ENCODE measurements around the gene ITGA7.

Gene ITGA7

DNA sequence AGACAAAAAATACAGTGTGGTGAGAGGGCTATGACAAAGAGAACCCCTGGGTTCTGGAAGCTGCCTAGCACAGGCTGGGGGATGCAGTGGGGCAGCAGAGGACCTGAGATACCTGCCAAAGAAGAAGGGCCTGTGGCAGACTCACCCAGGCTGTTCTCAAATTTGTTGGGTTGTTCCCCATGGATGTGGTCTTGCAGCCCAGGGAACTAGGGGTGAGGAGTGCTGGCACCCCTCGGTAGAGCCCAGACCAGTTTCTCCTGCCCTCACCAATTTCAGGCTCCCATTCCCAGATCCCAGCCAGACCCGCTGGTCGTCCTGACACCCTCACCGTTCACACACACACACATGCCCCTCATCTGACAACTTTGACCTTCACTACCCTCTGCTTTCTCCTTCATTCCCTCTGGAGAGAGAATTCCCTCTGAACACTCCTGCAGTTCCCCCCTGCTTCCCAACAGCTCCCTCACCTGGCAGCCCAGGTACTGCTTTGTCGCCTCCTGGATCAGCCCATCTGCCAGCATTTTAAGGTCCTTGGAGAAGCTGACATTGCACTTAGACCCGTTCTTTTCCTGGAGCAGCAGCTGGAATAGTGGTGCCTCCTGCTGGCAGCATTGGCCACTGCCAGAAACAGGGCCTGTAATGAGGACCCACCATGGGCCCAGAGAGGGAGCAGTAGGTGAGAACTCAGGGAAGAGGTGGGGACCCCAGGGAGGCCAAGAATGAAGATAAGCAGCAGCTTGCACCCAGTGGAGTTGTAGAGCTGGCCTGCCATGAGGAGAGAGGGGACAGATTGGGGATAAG lies 29.3 kb upstream of the ITGA7 start:
- in situ Hi-C loops (cut with MboI; ENCODE audit: low sequenced_read_pairs): no loop called here

DNA sequence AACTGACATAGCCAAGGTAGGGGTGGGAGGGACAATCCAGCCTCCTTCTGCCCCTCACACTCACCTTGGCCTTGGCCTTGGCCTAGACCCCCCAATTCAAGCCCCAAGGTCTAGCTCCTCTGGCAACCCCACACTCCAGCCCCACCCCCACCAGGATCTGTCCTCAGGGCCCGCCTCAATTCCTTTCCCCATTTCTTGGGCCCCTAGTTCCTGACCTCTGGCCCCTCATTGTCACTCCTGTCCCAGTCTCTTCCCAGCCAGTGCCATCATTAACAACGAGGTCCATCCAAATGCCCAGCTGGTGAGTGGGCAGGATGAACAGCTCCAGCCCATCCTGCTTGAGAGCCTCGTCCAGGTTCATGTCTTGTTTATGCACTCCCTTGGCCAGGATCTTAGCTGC lies 28.4 kb upstream of the ITGA7 start:
- in situ Hi-C loops (cut with MboI; ENCODE audit: low sequenced_read_pairs): no loop called here

DNA sequence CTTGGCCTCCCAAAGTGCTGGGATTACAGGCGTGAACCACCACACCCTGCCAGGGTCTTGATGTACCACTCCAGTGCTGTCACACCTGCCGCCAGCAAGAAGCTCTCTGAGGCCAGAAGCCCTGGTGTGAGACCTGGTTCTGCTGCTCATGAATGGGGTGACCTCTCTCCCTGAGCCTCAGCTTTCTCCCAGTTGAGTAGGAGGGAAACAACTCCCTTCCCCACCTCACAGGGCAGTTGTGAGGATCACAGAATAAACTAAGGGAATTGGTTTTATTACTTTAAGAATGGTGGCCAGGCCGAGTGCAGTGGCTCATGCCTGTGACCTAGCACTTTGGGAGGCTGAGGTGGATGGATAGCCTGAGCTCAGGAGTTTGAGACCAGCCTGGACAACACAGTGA lies 26.9 kb upstream of the ITGA7 start:
- in situ Hi-C loops (cut with MboI; ENCODE audit: low sequenced_read_pairs): no loop called here

DNA sequence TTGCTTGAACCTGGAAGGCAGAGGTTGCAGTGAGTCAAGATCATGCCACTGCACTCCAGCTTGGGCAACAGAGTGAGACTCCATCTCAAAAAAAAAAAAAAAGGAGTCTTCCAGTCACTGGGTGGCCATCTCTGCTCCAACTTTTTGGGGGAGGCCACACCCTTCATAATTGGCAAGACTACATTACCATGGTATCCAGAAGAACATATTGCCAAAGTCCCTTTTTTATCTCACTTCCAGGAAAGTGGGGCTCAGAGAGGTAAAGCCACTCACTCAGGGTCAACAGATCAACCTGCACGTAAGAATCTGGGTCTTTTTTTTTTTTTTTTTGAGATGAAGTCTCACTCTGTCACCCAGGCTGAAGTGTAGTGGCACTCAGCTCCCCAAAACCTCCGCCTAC lies 26.2 kb upstream of the ITGA7 start:
- in situ Hi-C loops (cut with MboI; ENCODE audit: low sequenced_read_pairs): no loop called here

DNA sequence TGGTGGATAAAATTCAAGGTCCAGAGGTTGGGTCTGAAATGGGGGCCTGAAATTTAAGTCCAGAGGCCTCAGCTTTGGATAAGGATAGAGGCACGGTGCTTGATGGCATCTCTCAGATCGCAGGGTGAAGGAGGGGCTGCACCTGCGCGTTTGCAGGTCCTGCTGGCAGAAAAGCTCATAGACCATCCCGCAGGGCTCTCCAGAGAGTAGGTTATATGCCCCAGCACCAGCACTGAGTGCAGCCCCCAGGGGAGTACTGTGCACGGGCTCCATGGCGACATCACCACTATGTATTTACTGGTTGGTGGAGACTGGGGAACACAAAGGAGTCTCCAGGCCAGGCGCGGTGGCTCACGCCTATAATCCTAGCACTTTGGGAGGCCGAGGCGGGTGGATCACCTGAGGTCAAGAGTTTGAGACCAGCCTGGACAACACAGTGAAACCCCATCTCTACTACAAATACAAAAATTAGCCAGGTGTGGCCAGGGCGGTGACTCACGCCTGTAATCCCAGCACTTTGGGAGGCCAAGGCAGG lies 25.4 kb upstream of the ITGA7 start:
- in situ Hi-C loops (cut with MboI; ENCODE audit: low sequenced_read_pairs): no loop called here

DNA sequence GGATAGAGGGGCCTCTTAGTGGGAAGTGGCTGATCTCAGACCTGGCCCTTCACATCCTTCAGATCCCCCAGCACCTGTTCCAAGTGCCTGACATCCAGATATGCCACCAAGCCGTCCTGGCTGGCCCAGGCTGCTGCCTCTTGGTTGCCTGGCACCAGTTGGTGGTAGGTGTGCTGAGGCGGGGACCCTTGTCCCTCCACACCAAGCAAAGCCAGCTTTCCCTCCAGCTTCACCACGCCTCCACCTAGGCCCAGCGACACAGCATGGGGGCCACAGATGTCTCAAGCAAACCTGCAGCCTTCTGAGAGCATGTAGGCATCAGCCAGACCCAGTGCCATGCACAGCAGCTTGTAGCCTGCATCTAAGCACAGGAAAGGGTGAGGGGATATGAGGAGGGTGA lies 24.6 kb upstream of the ITGA7 start:
- in situ Hi-C loops (cut with MboI; ENCODE audit: low sequenced_read_pairs): no loop called here

DNA sequence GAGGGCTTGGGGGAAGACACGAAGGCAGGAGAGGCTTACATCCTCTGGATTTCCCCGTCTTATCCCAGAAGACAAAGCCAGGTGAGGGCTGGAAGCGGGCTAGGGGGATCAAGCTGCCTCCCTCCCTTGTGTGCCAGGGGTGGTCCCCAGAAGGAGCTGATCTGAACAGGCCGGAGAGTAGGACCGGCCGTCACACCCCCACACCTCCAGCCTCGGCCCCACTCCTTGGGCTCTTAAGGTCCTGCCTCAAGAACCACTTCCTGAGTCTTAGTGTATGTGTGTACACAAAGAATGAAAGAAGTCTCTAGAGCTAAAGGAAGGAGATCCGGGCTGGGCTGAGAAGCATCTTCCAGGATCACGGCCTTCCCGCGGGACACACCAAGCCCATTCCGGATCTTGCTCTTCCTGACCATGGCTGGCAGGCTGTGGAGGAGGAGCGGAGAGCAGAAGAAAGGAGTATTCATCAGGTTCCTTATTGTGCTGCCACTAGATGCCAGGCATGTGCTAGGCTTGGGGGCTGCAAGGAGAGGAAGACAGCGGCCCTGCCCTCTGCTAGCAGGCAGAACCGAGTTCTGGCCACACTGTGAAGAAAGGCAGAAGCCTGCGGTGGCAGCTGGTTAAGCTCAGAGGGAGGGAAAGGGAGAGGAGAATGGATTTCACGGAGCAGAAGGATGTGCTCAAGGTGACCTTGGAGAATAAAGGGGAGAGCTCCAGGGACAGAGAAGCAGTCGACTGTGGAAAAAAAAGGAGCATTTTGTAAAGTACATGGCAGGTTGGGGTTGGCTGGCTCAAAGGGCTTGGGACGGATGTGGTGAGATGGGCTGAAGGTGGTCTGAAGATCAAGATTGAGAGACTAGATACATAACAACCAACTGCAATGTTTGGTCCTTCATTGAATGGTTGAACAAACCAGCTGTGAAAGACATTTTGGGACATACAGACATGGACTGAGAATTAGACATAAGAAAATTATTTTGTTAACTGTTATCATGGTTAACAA lies 22.4 kb upstream of the ITGA7 start:
- in situ Hi-C loops (cut with MboI; ENCODE audit: low sequenced_read_pairs): no loop called here

DNA sequence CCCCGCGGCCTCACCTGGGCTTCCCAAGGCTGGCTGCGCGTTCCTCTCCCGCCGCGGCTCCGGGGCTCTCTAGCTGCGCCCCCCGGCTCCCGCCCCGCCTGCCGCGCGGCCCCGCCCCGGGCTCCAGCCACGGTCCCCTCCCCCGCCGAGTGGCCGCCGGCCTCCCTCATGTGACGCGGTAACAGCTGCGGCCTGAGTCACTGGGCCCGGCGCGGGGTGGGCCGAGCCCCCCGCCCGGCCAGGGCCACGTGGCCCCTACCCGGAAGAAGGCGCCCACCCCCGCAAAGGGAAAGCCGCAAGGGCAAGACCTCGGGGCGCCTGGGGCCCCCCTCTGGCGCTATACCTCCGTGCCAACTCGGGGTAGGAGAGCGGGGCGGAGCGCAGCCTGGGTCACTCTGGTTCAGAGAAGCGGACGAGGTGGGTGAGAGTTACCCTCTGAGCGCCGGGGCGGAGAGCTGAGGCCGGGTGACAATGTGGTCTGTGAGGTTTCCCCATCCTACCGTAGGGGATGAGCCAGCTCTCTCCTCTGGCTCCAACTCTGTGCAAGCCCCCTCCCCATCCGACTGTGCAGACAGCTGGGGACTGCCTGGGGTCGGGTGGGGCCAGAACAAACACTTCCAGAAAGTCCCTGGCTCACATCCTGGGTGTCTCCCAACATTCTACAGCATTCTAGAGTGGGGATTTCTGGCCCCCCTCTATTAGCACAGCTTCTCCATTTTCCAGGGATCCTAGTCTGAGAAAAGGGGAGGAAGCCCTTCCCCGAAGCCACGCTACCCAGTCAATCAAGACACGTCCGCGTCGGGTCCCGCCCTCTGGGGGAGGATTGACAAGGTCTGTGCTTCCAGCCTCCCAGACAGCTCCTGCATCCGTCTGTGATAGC lies 21.5 kb upstream of the ITGA7 start, which contains the start of gene CD63:
Gene CD63 (minus strand): TSS at position 71 of the 880 bp plus-strand sequence. CDS start 668 bp downstream, outside the sequence.
- in situ Hi-C loops (cut with MboI; ENCODE audit: low sequenced_read_pairs): no loop called here

DNA sequence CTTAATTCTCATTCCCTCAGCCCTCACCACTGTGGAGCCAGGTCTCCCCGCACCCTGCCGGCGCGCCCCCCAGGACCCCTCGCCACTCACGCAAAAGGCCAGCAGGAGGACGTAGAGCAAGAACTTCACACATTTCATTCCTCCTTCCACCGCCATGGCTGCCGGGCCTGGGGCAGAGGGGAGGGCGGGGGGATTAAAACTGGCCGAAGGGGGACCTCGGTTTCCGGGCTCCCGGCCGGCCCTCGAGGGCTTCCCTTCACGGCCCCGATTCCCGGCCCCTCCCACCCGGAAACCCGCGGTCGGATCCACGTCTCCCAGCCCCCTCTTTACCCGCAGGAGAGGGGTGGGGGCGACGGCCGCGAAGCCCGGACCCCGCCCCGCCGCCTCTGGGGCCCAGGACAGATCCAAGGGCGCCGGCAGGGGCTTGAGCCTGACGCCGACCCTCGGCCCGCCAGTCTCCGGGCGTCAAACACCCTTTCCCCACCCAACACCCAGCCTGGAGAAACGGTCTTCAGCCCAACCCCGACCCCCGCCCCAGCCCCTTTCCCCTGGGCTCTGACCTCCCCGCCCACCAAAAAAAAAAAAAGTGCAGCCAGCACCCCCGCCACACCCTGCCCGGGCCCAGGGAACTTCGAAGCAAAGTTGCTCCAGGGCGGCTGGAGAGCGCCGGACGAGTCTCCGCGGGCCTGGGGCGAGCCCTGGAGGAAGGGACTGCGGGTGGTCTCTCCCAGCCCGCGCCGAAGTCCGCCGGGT lies 20.7 kb upstream of the ITGA7 start:
- in situ Hi-C loops (cut with MboI; ENCODE audit: low sequenced_read_pairs): no loop called here

DNA sequence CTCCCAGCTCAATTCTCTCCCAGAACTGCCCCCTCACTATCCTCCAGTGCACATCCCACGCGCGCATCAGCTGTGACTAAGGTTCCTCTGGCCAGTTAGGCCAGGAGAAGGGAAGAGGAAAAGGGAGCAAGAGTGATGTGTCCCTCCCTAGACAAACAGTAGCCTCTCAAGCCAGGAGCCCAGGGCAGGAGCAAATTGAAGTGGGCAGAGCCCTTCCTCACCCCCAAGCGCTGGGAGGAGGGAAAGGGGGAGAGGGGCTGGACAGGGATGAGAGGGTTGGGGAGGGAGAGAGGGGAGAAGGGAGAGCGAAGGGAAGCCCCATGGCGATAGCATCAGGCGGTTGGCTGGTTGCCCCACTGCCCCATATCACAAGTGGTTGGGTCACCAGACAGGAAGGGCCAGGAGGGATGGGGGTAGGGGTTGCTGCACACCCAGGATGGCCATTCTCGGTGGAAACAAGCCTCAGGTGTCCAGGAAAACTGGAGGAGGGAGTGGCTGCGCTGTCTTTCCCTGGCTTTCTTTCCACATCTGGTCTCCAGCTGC lies 20.0 kb upstream of the ITGA7 start:
- in situ Hi-C loops (cut with MboI; ENCODE audit: low sequenced_read_pairs): no loop called here

DNA sequence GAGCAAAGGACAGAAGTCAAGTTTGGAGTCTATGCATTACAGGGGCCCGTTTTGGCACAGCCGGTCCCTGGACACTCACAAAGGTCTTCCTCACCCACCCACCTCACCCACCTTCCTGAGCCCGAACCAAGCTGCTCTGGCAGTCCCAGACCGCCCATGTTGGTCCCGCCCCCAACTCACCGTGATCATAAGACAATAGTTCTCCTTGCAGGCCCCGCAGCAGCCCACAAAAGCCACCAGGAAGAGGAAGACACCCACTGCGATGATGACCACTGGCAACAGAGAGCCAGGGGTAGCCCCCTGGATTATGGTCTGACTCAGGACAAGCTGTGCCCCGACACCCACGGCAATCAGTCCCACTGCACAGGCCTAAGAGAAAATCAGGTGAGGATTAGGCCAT lies 19.3 kb upstream of the ITGA7 start:
- in situ Hi-C loops (cut with MboI; ENCODE audit: low sequenced_read_pairs): no loop called here

DNA sequence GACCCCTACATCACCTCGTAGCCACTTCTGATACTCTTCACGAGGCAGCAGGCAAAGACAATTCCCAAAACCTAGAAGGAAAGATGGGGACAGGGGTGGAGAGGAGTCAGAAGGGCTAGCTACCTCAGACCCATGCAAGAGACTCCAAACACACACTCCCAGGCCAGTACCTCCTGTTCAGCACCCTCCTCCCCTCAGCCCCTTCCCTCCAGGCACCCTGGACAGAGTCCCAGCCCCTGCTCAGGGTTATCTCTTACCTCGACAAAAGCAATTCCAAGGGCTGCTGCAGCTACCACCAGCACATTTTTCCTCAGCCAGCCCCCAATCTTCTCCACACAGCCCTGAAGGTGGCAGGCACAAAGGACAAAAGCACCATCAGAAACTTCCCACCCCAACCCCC lies 17.9 kb upstream of the ITGA7 start:
- in situ Hi-C loops (cut with MboI; ENCODE audit: low sequenced_read_pairs): no loop called here

DNA sequence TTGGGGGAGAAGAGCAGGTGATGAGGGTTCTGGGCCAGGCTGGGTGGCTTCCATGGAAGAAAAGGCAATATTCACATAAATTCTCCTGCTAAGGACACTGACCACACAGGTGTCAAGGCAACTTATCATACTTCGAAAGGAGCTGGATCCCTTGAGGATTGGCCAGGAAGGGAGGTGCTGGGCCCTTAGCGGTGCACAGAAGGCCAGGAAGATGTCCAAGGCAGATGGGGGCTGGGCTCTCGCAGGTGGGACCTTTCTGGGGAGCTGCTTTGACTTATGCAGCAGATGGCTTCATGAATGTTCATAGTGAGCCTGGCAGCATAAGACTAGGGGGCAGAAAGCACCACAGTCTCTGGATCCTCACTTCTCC lies 17.2 kb upstream of the ITGA7 start:
- in situ Hi-C loops (cut with MboI; ENCODE audit: low sequenced_read_pairs): no loop called here

DNA sequence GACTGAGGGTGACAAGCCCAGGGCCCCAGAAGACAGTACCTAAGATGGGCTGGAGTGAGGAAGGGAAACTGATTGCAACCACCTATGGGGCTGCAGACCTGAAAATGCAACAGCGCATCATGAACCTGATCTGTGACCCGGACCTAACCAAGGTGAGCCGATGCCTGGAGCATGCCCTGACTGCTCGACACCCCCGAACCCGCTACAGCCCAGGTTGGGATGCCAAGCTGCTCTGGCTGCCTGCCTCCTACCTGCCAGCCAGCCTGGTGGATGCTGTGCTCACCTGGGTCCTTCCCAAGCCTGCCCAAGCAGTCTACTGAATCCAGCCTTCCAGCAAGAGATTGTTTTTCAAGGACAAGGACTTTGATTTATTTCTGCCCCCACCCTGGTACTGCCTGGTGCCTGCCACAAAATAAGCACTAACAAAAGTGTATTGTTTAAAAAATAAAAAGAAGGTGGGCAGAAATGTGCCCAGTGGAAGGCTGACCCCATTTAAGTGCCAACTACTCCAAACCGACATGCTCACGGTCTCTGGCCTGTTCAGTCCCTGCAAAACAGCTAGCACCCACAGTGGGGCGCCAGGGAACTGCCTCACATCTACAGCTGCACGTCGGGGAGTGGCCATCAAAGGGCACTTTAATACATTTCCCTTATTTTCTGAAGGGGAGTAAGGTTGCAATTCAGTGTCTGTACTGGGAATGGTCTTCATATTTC lies 16.7 kb upstream of the ITGA7 start:
- in situ Hi-C loops (cut with MboI; ENCODE audit: low sequenced_read_pairs): no loop called here

DNA sequence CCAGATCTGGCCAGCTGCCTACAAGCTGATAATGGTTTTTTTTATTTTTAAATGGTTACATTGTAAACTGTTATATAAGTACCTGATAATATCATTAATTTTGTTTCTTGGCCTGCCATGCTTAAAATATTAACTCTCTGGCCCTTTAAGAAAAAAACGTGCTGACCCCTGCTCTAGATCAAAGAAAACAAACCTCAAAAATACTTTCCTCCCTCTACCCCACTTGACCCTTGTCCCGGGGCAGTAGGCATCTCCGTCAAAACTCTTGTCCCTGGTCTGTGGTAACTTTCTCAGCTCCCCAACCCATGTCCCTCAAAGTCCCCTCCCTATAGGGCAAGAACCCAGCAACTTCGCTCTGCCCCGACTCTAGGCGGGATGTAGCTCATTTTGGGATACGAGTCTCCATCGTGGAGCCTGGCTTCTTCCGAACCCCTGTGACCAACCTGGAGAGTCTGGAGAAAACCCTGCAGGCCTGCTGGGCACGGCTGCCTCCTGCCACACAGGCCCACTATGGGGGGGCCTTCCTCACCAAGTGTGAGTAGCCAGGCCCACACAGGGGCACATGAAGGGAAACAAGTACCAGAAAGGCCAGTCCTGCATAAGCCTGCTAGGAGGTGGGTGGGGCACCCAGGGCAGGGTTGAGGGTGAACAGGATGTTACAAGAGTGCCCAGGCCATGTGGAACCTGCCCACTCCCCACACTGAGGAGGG lies 16.0 kb upstream of the ITGA7 start:
- in situ Hi-C loops (cut with MboI; ENCODE audit: low sequenced_read_pairs): no loop called here

DNA sequence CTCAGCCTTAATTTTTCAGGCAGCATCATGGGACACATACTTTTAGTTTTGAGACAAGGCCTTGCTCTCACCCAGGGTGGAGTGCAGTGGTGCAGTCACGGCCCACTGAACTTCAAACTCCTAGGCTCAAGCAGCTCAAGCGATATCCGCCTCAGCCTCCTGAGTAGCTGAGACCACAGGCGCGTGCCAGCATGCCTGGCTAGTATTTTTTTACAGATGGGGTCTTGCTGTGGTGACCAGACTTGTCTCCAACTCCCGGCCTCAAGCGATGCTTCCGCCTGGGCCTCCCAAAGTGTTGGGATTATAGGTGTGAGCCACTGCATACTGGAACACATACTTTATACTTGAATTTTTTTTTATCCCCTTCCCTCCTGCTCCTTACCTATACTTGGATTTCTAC lies 15.2 kb upstream of the ITGA7 start:
- in situ Hi-C loops (cut with MboI; ENCODE audit: low sequenced_read_pairs): no loop called here

DNA sequence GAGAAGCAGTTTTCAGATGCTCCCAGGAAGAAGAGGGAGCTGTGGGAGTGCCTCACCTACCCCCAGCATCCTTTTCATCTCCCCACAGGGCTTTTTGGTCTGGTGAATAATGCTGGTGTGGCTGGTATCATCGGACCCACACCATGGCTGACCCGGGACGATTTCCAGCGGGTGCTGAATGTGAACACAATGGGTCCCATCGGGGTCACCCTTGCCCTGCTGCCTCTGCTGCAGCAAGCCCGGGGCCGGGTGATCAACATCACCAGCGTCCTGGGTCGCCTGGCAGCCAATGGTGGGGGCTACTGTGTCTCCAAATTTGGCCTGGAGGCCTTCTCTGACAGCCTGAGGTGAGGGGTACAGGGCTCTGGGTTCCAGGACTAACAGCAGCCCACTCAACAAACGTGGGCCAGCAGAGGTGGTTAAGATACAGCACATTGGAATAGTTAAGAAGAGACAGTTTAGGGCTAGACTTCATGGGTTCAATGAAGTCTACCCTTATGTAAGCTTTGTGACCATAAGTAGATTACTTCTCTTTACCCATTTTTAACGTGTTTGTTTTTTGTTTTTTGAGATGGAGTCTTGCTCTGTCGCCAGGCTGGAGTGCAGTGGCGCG lies 14.0 kb upstream of the ITGA7 start:
- in situ Hi-C loops (cut with MboI; ENCODE audit: low sequenced_read_pairs): no loop called here

DNA sequence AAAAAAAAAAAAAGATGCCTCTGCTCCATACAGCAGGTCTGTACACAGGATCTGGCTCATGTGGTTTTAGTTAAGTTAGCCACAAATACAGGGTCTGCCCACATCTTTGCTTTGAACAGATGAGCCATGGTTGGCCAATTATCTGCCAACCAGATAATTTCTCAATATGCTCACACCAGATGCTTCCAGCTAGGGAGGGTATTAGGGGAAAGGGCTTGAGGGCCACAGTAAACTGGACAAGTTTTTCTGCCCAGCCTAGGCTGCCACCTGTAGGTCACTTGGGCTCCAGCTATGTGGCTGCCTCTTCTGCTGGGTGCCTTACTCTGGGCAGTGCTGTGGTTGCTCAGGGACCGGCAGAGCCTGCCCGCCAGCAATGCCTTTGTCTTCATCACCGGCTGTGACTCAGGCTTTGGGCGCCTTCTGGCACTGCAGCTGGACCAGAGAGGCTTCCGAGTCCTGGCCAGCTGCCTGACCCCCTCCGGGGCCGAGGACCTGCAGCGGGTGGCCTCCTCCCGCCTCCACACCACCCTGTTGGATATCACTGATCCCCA lies 13.3 kb upstream of the ITGA7 start:
- in situ Hi-C loops (cut with MboI; ENCODE audit: low sequenced_read_pairs): no loop called here

All from hTERT RPE-1 (cell line).